Esophagus squamous epithelium (tissue), 4 donors: ENCODE measurements around the gene MTRFR.

Source experiments
- CTCF ChIP-seq, 6 experiments: fragments of 450-650 bp in 4 of 6; fragments of 200-600 bp in 2 of 6; sonication (generic) in 2 of 6; IDR thresholded peaks; one replicate each; pipeline ENCODE4 v1.5.1; 2016 to 2019; ENCODE audit warnings: antibody characterized with exemption in 6 of 6, mild to moderate bottlenecking in 4 of 6, moderate library complexity in 4 of 6
- POLR2A ChIP-seq, 4 donors: fragments of 450-650 bp; IDR thresholded peaks; one replicate each; pipeline ENCODE4 v1.6.1; 2017; ENCODE audit warnings: antibody characterized with exemption in 4 of 4, mild to moderate bottlenecking in 4 of 4, moderate library complexity in 3 of 4

DNA sequence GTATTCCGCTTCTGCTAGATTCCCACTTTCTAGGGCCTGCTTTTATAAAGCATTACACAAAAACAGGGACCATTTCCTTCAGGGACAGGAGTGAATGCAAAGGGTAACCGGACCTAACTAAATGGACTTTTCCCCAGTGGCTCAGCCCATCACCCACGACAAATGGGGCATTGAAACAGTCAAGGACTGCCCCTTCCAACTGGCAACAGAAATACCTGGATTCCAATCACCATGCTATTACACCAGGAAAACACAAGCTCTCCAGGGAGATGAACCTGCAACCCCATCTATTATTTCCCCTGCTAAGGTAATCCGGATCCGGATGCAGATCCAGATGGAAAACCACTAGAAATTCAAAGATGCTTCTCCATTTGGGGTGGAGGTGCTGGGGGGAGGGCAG is 1.3 kb upstream of the MTRFR start:
- no peak for TF ChIP-seq CTCF (IDR thresholded peaks at IDR 0.05)
- no peak for TF ChIP-seq POLR2A (IDR thresholded peaks at IDR 0.05)
